ENCODE measurements around the gene MACF1.

DNA sequence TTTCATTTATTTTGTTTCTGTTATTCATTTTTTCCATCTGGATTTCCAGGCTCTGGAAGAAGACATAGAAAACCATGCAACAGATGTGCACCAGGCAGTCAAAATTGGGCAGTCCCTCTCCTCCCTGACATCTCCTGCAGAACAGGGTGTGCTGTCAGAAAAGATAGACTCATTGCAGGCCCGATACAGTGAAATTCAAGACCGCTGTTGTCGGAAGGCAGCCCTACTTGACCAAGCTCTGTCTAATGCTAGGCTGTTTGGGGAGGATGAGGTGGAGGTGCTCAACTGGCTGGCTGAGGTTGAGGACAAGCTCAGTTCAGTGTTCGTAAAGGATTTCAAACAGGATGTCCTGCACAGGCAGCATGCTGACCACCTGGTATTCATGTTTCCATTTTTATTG lies 223.4 kb downstream of the MACF1 start:
- TF ChIP-seq, protein P1, sequence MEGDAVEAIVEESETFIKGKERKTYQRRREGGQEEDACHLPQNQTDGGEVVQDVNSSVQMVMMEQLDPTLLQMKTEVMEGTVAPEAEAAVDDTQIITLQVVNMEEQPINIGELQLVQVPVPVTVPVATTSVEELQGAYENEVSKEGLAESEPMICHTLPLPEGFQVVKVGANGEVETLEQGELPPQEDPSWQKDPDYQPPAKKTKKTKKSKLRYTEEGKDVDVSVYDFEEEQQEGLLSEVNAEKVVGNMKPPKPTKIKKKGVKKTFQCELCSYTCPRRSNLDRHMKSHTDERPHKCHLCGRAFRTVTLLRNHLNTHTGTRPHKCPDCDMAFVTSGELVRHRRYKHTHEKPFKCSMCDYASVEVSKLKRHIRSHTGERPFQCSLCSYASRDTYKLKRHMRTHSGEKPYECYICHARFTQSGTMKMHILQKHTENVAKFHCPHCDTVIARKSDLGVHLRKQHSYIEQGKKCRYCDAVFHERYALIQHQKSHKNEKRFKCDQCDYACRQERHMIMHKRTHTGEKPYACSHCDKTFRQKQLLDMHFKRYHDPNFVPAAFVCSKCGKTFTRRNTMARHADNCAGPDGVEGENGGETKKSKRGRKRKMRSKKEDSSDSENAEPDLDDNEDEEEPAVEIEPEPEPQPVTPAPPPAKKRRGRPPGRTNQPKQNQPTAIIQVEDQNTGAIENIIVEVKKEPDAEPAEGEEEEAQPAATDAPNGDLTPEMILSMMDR (conservative IDR thresholded peaks at IDR 0.05; ENCODE audit: low read depth, low read length), result no peak
- no peak for TF ChIP-seq EZH2 (IDR thresholded peaks at IDR 0.05; ENCODE audit: borderline replicate concordance, low read depth, low read length, poor library complexity, severe bottlenecking)

Data from A673 (cell line).